NCI-H2029 (cell line): ENCODE measurements around the gene TRPC1.

Experiments
- DNase-seq: peaks from one replicate; lab custom pipeline; 2025; lab: John Stamatoyannopoulos, UW

The TRPC1 gene

GRCh38 chr3:142754494-142754893 is 30.7 kb downstream of the TRPC1 start:
- no peak for DNase-seq

GRCh38 chr3:142768338-142768737 is 44.5 kb downstream of the TRPC1 start:
- DNase-seq, result no peak

GRCh38 chr3:142777927-142778326 is 54.1 kb downstream of the TRPC1 start:
- DNase-seq, result no peak

GRCh38 chr3:142778541-142778940 is 54.7 kb downstream of the TRPC1 start:
- DNase-seq, result no peak

GRCh38 chr3:142779591-142779990 is 55.8 kb downstream of the TRPC1 start:
- DNase-seq, result no peak

- DNase-seq, result no peak
Measured at GRCh38 chr3:142782616-142783015, 58.8 kb downstream of the TRPC1 start.

GRCh38 chr3:142784228-142784627 is 60.4 kb downstream of the TRPC1 start:
- DNase-seq, result no peak

- DNase-seq, result no peak
Measured at GRCh38 chr3:142785996-142786395, 62.2 kb downstream of the TRPC1 start.

- DNase-seq, result no peak
Measured at GRCh38 chr3:142787719-142788118, 63.9 kb downstream of the TRPC1 start.

GRCh38 chr3:142794508-142794907 is 70.7 kb downstream of the TRPC1 start:
- no peak for DNase-seq

GRCh38 chr3:142795332-142795731 is 71.5 kb downstream of the TRPC1 start:
- no peak for DNase-seq

- no peak for DNase-seq
Measured at GRCh38 chr3:142796823-142797222, 73.0 kb downstream of the TRPC1 start.

GRCh38 chr3:142801746-142802145 is 77.9 kb downstream of the TRPC1 start:
- DNase-seq, result no peak

GRCh38 chr3:142802891-142803290 is 79.1 kb downstream of the TRPC1 start:
- DNase-seq, result no peak

GRCh38 chr3:142808103-142808917 is 84.5 kb downstream of the TRPC1 start:
- no peak for DNase-seq

- no peak for DNase-seq
Measured at GRCh38 chr3:142809259-142809658, 85.4 kb downstream of the TRPC1 start.

- DNase-seq, result no peak
Measured at GRCh38 chr3:142815803-142816202, 92.0 kb downstream of the TRPC1 start.

GRCh38 chr3:142817356-142817755 is 93.5 kb downstream of the TRPC1 start:
- DNase-seq, result no peak

GRCh38 chr3:142817897-142818296 is 94.1 kb downstream of the TRPC1 start:
- no peak for DNase-seq

- DNase-seq, result no peak
Measured at GRCh38 chr3:142818651-142819050, 94.8 kb downstream of the TRPC1 start.

- DNase-seq, result no peak
Measured at GRCh38 chr3:142819179-142819578, 95.3 kb downstream of the TRPC1 start.

GRCh38 chr3:142828703-142829305 is 105.0 kb downstream of the TRPC1 start:
- DNase-seq, result peak; percentile 64

- DNase-seq, result no peak
Measured at GRCh38 chr3:142837526-142837925, 113.7 kb downstream of the TRPC1 start.

GRCh38 chr3:142839831-142840230 is 116.0 kb downstream of the TRPC1 start:
- no peak for DNase-seq
